Measurements from ENCODE around the gene HOXA13.

Gene HOXA13

DNA sequence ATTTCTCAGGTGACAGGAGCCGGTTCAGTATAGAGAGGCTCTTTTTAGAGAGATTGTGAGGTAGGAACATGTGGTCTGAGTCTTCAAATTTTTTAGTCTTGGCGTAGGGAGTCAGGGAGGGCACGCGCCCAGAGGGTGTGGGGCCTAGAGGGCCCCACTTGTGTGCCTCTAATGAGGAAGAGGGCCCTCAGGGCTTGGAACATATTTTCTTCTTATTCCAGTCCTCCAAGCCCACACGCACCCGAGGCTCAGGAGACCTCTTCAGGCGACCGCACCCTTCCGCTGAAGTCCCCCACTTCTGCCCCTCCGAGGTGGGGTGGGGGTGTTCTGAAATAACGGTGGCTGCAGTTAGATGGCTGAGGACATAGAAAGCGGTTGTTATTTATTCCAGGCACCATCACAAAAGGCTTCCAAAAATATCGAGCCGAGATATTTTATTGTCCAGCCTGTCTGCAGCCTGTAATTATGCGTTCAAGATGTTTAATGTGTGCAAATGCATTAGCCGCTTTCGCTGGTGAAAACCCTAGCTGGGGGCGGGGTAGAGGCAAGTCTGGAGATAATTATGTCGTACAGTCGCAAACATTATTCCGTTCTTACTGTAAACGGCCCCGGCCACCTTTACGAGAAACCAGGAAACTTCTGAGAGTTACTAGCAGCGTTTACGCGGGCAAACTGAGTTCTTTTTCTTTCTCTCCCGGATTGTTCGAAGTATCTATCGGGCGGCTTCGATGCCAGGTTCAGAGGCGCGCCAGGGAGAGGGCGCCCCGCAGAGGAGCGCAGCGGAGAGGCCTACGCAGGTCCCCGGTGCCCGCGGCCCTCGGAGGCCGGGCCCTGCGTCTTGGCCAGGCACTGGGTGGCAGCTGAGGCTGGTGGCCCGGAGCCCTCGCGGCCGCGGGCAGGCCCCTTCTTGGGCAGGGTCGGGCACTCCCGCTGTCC is 12.9 kb upstream of the HOXA13 start:
- TF ChIP-seq POLR2A (IDR thresholded peaks at IDR 0.05; ENCODE audit: low read depth, low read length): no peak
- TF ChIP-seq TAF1 (IDR thresholded peaks at IDR 0.05; ENCODE audit: borderline replicate concordance, low read depth, low read length): no peak
- no peak for TF ChIP-seq POLR2AphosphoS5 (IDR thresholded peaks at IDR 0.05; ENCODE audit: low read depth, low read length)
- no peak for FAIRE-seq
- no peak for DNase-seq (ENCODE audit: insufficient read length)

GRCh38 chr7:27211764-27212204 is 11.9 kb upstream of the HOXA13 start:
- FAIRE-seq: no peak
- DNase-seq (ENCODE audit: insufficient read length): no peak
- TF ChIP-seq POLR2AphosphoS5 (IDR thresholded peaks at IDR 0.05; ENCODE audit: low read depth, low read length) (no peak), TAF1 (IDR thresholded peaks at IDR 0.05; ENCODE audit: borderline replicate concordance, low read depth, low read length) (no peak), POLR2A (IDR thresholded peaks at IDR 0.05; ENCODE audit: low read depth, low read length) (no peak)

GRCh38 chr7:27211084-27211446 is 11.2 kb upstream of the HOXA13 start:
- no peak for DNase-seq (ENCODE audit: insufficient read length)
- no peak for FAIRE-seq
- TF ChIP-seq TAF1 (IDR thresholded peaks at IDR 0.05; ENCODE audit: borderline replicate concordance, low read depth, low read length): no peak
- TF ChIP-seq POLR2A (IDR thresholded peaks at IDR 0.05; ENCODE audit: low read depth, low read length): no peak
- no peak for TF ChIP-seq POLR2AphosphoS5 (IDR thresholded peaks at IDR 0.05; ENCODE audit: low read depth, low read length)

DNA sequence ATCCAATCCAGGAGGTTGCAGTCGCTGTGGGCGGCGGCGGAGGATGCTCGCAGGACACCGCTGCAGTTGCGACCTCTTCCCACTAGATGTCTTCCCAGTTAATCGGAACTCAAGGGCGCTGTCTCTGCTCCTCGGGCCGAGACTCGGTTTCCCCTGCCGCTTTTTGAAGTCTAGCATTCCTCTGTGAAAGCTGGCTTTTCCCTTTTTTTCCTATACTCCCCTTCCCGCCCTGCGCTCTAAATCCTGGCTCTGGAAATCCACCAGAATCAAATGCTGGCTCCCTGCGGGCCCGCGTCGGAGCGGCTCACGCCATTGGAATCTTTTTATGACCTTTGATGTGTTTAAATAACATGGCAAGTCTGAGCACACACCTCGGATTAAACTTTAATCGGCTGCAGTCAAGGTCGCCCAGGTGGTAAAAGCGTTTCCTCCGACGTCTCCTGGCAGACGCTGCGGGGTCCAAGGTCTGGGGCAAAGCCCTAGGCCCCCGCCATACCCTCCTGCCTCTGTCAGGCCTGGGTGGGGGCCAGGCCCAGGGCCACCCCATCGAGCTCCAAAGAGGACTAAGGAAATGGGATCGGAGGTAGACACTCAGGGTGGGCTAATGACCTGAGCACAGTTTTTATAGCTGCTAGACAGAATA is 10.7 kb upstream of the HOXA13 start:
- no peak for TF ChIP-seq TAF1 (IDR thresholded peaks at IDR 0.05; ENCODE audit: borderline replicate concordance, low read depth, low read length)
- TF ChIP-seq POLR2AphosphoS5 (IDR thresholded peaks at IDR 0.05; ENCODE audit: low read depth, low read length): no peak
- TF ChIP-seq POLR2A (IDR thresholded peaks at IDR 0.05; ENCODE audit: low read depth, low read length): no peak
- FAIRE-seq: no peak
- DNase-seq (ENCODE audit: insufficient read length): no peak

DNA sequence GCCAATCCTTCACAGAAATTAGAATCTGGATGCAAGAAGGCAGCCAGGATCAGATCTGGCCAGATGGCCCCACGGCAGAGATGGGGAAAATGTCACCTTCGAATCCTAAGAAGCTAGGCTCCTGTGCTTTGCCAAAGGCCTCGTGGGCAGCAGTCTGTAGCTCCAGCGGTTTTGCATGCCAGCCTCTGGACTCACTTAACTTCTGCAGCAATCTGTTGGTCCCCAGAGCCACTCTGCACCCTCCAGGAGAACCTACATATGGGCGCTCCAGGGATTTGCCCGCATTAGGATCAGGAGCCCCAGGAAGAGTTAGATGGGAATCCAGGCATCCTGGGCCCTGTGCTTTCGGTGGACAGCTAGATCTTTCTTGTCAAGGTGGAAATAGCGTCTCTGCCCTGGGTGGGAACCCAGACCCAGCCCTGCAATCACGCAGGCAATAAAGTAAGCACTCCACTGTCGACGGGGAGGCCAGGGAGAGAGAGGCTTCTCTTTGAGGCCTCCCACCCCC is 10.1 kb upstream of the HOXA13 start:
- no peak for DNase-seq (ENCODE audit: insufficient read length)
- FAIRE-seq: no peak
- TF ChIP-seq POLR2A (IDR thresholded peaks at IDR 0.05; ENCODE audit: low read depth, low read length): no peak
- no peak for TF ChIP-seq TAF1 (IDR thresholded peaks at IDR 0.05; ENCODE audit: borderline replicate concordance, low read depth, low read length)
- TF ChIP-seq POLR2AphosphoS5 (IDR thresholded peaks at IDR 0.05; ENCODE audit: low read depth, low read length): no peak

DNA sequence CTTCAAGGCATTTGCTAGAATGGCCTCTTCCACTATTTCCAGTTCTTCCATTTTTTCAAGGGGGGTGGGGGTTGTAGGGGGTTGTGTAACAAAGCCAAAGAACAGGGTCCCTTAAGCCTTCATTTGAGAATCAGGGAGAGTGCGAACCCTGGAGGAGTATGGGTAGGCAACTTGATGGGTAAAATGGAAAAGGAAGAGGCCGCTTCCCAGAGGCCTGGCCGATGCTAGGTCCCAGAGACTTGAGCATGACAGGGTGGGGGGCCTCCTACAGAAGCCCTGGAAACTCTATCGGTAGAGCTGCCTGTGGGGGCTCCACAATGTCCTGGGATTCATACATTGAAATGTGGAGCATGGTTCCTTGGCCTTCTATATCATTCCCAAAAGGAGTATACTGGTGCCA is 9.1 kb upstream of the HOXA13 start:
- no peak for TF ChIP-seq TAF1 (IDR thresholded peaks at IDR 0.05; ENCODE audit: borderline replicate concordance, low read depth, low read length)
- TF ChIP-seq POLR2A (IDR thresholded peaks at IDR 0.05; ENCODE audit: low read depth, low read length): no peak
- TF ChIP-seq POLR2AphosphoS5 (IDR thresholded peaks at IDR 0.05; ENCODE audit: low read depth, low read length): no peak
- FAIRE-seq: no peak

DNA sequence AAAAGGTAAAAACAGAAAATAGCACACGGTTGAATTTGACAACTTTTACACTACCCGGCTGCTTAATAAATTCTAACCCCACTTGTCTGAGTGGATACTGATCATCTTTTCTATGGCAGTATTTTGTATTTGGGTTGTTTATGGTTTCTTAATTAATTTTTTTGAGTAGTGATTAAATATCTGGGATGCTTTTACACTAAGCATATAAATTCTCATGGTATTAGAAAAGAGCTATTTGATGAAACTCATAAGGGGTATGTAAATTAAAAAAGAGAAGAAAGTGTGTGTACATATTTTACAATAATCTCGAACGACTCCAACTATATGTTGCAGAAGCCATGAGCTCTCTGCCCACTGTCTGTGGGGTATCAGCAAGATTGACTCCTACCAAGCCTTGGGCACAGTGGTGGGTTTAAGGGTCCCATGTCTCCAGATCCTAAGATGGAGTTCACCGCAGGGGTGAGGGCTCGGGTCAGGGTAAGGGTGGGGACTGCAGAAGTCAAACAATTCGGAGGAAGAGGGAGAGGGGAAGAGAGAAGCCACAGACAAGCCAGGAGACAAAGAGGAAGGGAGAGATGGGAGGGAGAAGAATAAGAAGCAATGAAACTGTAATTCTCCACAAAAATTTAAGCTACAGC is 7.6 kb upstream of the HOXA13 start:
- DNase-seq (ENCODE audit: insufficient read length): no peak
- FAIRE-seq: no peak
- TF ChIP-seq TAF1 (IDR thresholded peaks at IDR 0.05; ENCODE audit: borderline replicate concordance, low read depth, low read length): no peak
- TF ChIP-seq POLR2AphosphoS5 (IDR thresholded peaks at IDR 0.05; ENCODE audit: low read depth, low read length): no peak
- TF ChIP-seq POLR2A (IDR thresholded peaks at IDR 0.05; ENCODE audit: low read depth, low read length): no peak

More for the DNA sequence above, 9.1 kb upstream of the HOXA13 start:
- no peak for DNase-seq (ENCODE audit: insufficient read length)

GRCh38 chr7:27205325-27206280 is 5.7 kb upstream of the HOXA13 start:
- FAIRE-seq: no peak
- no peak for DNase-seq (ENCODE audit: insufficient read length)
- TF ChIP-seq POLR2AphosphoS5 (IDR thresholded peaks at IDR 0.05; ENCODE audit: low read depth, low read length) (no peak), TAF1 (IDR thresholded peaks at IDR 0.05; ENCODE audit: borderline replicate concordance, low read depth, low read length) (no peak), POLR2A (IDR thresholded peaks at IDR 0.05; ENCODE audit: low read depth, low read length) (no peak)

- DNase-seq (ENCODE audit: insufficient read length): no peak
- no peak for TF ChIP-seq POLR2A (IDR thresholded peaks at IDR 0.05; ENCODE audit: low read depth, low read length)
- TF ChIP-seq POLR2AphosphoS5 (IDR thresholded peaks at IDR 0.05; ENCODE audit: low read depth, low read length): no peak
- TF ChIP-seq TAF1 (IDR thresholded peaks at IDR 0.05; ENCODE audit: borderline replicate concordance, low read depth, low read length): no peak
- FAIRE-seq: no peak
Observed at GRCh38 chr7:27204851-27205322, 5.0 kb upstream of the HOXA13 start.

DNA sequence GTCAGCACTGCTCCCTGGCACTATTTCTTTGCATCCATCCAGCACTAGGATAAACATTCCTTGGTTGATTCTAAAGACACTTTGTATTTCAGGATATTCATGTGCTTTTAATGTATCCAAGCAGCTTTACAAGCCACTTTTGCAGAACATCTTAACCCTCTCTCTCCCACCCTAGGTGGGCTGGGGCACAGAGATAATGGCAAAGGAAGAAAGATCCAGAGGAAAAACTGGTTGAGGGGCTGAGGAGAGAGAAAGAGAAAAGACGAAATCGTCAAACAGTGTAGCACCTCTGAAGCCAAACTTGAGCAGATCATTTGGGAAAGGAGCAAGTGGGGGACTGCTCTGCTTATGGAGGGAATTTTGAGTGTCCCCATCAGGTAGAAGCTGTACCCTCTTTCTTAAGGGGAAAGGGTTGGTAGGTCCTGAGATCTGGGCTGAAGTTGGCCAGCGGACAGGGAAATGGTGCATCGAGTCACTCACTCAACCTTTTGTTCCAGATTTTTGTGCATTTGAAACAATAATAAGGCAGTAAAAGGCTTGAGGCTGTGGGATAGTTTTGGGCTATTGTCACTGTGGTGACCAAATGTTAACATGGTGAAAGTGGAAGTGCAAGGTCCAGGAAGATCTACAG is 4.2 kb upstream of the HOXA13 start:
- TF ChIP-seq TAF1 (IDR thresholded peaks at IDR 0.05; ENCODE audit: borderline replicate concordance, low read depth, low read length) (no peak), POLR2A (IDR thresholded peaks at IDR 0.05; ENCODE audit: low read depth, low read length) (no peak), POLR2AphosphoS5 (IDR thresholded peaks at IDR 0.05; ENCODE audit: low read depth, low read length) (no peak)
- FAIRE-seq (no peak), DNase-seq (ENCODE audit: insufficient read length) (no peak)
